Measurements from ENCODE around the gene ARMH4. TPM values are rescaled to one million over a fixed set of nuclear protein-coding genes. Genes with fewer than 3 reads are reported as not detected.

The ARMH4 gene
- total and polyA plus RNA-seq, 4 donors = 0.38 to 3.2 (median 0.54) TPM

DNA sequence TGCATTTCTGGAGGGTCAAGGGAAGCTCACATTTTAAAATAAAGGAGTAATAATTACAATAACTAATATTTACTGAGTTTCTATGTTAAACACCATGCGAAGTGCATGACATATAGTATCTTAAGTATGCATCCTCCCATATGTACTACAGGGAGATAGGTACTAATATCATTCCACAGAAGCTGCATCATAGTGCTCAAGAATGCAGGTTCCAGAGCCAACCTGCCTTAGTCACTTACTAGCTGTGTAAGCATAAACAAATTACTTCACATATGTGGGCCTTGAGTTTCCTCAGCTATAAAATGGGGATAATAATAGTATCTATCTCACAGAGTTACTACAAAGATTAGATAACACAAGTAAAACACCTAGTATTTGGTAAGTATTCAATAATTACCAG lies 18.3 kb downstream of the ARMH4 start:
- Histone ChIP-seq H3K9me3 (ENCODE audit: control insufficient read depth in 4 of 4, low read length in 3 of 4) (no peaks in the 10 kb centered on the region), H3K27ac (ENCODE audit: low read depth in 1 of 2, low read length in 2 of 2) (no peak overlapping the region), H3K36me3 (ENCODE audit: control insufficient read depth in 4 of 4, insufficient read depth in 3 of 4, low read depth in 1 of 4, low read length in 3 of 4) (no peaks in the 10 kb centered on the region), H3K27me3 (ENCODE audit: control insufficient read depth in 4 of 4, insufficient read depth in 4 of 4, low read length in 3 of 4) (no peaks in the 10 kb centered on the region), H3K4me1 (ENCODE audit: control insufficient read depth in 4 of 4, insufficient read depth in 4 of 4, low read length in 3 of 4) (peaks cover 0 to 11% (median 3%) of the 10 kb centered on the region in 4 donors), H3K4me3 (ENCODE audit: low read depth in 1 of 3, low read length in 3 of 3) (no peak overlapping the region), H3K9ac (ENCODE audit: low read depth in 1 of 2, low read length in 2 of 2) (no peak overlapping the region)
- no peak for DNase-seq (ENCODE audit: low spot score)
- TF ChIP-seq EGR1 (IDR thresholded peaks at IDR 0.05; ENCODE audit: low read depth in 2 of 2) (no peak), RXRA (IDR thresholded peaks at IDR 0.05) (no peak), YY1 (IDR thresholded peaks at IDR 0.05) (no peak), HNF4G (IDR thresholded peaks at IDR 0.05) (no peak), HNF4A (conservative IDR thresholded peaks at IDR 0.05) (no peak), SP1 (IDR thresholded peaks at IDR 0.05) (no peak), ZBTB33 (IDR thresholded peaks at IDR 0.05) (no peak), NR2F2 (IDR thresholded peaks at IDR 0.05) (no peak), FOXA1 (IDR thresholded peaks at IDR 0.05) (no peak), RAD21 (IDR thresholded peaks at IDR 0.05) (no peak), JUND (IDR thresholded peaks at IDR 0.05) (no peak), CTCF (IDR thresholded peaks at IDR 0.05; ENCODE audit: low read depth, low read length, missing input control) (no peak), FOXA2 (IDR thresholded peaks at IDR 0.05) (no peak), GABPA (IDR thresholded peaks at IDR 0.05 in 1 of 2, conservative IDR thresholded peaks at IDR 0.05 in 1 of 2) (no peak), REST (IDR thresholded peaks at IDR 0.05) (no peak)
- TF ChIP-seq, protein P1, sequence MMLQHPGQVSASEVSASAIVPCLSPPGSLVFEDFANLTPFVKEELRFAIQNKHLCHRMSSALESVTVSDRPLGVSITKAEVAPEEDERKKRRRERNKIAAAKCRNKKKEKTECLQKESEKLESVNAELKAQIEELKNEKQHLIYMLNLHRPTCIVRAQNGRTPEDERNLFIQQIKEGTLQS (IDR thresholded peaks at IDR 0.05) = no peak
- TF ChIP-seq, protein P2, sequence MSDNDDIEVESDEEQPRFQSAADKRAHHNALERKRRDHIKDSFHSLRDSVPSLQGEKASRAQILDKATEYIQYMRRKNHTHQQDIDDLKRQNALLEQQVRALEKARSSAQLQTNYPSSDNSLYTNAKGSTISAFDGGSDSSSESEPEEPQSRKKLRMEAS (IDR thresholded peaks at IDR 0.05) = no peak
- 94% methylated on average over 1 of the region's 1 CpG for WGBS

- no peaks in the 10 kb centered on the region for H3K9me3 ChIP-seq (ENCODE audit: control insufficient read depth in 4 of 4, low read length in 3 of 4)
- no peak overlapping the region for H3K4me3 ChIP-seq (ENCODE audit: low read depth in 1 of 3, low read length in 3 of 3)
- H3K27ac ChIP-seq (ENCODE audit: low read depth in 1 of 2, low read length in 2 of 2) = peak overlapping the region; percentile 9 to 14
- H3K36me3 ChIP-seq (ENCODE audit: control insufficient read depth in 4 of 4, insufficient read depth in 3 of 4, low read depth in 1 of 4, low read length in 3 of 4) = no peaks in the 10 kb centered on the region
- H3K27me3 ChIP-seq (ENCODE audit: control insufficient read depth in 4 of 4, insufficient read depth in 4 of 4, low read length in 3 of 4) = no peaks in the 10 kb centered on the region
- TF ChIP-seq CTCF (IDR thresholded peaks at IDR 0.05; ENCODE audit: low read depth, low read length, missing input control) (peak; percentile 22), TAF1 (conservative IDR thresholded peaks at IDR 0.05) (no peak), YY1 (IDR thresholded peaks at IDR 0.05) (peak; percentile 47), SP1 (IDR thresholded peaks at IDR 0.05) (no peak), FOXA2 (IDR thresholded peaks at IDR 0.05) (no peak), RXRA (IDR thresholded peaks at IDR 0.05) (peak; percentile 26 to 50), JUND (IDR thresholded peaks at IDR 0.05) (no peak), EGR1 (IDR thresholded peaks at IDR 0.05; ENCODE audit: low read depth in 2 of 2) (no peak), RAD21 (IDR thresholded peaks at IDR 0.05) (peak; percentile 48 to 51)
- TF ChIP-seq, protein P2 (IDR thresholded peaks at IDR 0.05) = peak; percentile 51
- H3K4me1 ChIP-seq (ENCODE audit: control insufficient read depth in 4 of 4, insufficient read depth in 4 of 4, low read length in 3 of 4) = peaks cover 0 to 11% (median 3%) of the 10 kb centered on the region in 4 donors
- WGBS = 45% methylated on average over 1 of the region's 1 CpG
- no peak overlapping the region for H3K9ac ChIP-seq (ENCODE audit: low read depth in 1 of 2, low read length in 2 of 2)
- DNase-seq (ENCODE audit: low spot score) = no peak
Measured at GRCh38 chr14:58131386-58131785, 20.6 kb downstream of the ARMH4 start.

All from liver (tissue), 9 donors.